Lower leg skin (tissue), 3 donors: ENCODE results near the gene TACR1.

Source experiments
- POLR2A ChIP-seq, 2 donors: fragments of 450-650 bp; IDR thresholded peaks; one replicate each; pipeline ENCODE4 v1.6.1; 2016 to 2017; ENCODE audit warnings: antibody characterized with exemption in 2 of 2, mild to moderate bottlenecking in 1 of 2, moderate library complexity in 1 of 2
- TF ChIP-seq, protein P1 (sequence below), 3 donors: fragments of 450-650 bp; IDR thresholded peaks; one replicate each; pipeline ENCODE4 v1.5.1; 2016; ENCODE audit warnings: antibody characterized with exemption in 3 of 3, mild to moderate bottlenecking in 3 of 3, moderate library complexity in 2 of 3

DNA sequence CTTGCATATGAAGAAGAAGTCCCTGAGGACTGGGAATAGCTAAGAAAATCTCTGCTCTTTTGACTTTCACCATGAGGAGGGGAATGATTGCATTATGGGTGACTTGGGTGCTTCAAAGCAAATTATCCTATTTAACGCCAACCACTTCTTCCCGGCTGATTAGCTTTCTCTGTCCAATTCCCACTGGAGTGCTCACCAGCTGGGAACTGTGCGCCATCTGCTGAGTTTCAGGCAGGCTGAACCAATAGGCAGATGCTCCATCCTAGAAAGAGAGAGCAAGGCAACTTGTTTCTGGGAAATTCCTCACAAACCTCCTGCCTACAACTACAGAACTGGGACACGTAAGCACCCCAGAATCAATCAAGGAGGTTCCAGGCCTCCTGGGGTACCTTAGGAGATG, 191.5 kb downstream of the TACR1 start:
- TF ChIP-seq POLR2A (IDR thresholded peaks at IDR 0.05) = no peak
- TF ChIP-seq, protein P1, sequence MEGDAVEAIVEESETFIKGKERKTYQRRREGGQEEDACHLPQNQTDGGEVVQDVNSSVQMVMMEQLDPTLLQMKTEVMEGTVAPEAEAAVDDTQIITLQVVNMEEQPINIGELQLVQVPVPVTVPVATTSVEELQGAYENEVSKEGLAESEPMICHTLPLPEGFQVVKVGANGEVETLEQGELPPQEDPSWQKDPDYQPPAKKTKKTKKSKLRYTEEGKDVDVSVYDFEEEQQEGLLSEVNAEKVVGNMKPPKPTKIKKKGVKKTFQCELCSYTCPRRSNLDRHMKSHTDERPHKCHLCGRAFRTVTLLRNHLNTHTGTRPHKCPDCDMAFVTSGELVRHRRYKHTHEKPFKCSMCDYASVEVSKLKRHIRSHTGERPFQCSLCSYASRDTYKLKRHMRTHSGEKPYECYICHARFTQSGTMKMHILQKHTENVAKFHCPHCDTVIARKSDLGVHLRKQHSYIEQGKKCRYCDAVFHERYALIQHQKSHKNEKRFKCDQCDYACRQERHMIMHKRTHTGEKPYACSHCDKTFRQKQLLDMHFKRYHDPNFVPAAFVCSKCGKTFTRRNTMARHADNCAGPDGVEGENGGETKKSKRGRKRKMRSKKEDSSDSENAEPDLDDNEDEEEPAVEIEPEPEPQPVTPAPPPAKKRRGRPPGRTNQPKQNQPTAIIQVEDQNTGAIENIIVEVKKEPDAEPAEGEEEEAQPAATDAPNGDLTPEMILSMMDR (IDR thresholded peaks at IDR 0.05) = no peak
